ENCODE measurements around the gene PTPRD.
"Not testable (repeated sequence)": the region's sequence is repeated elsewhere in the genome, so short reads cannot be mapped to it uniquely, and the experiment has no call there.

Gene PTPRD

DNA sequence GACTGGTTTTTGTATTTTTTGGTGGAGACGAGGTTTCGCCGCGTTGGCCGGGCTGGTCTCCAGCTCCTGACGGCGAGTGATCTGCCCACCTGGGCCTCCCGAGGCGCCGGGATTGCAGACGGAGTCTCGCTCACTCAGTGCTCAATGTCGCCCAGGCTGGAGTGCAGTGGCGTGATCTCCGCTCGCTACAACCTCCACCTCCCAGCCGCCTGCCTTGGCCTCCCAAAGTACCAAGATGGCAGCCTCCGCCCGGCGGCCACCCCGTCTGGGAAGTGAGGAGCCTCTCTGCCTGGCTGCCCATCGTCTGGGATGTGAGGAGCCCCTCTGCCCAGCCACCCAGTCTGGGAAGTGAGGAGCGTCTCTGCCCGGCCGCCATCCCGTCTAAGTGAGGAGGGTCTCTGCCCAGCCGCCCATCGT lies 163.6 kb downstream of the PTPRD start:
- not testable (repeated sequence) for DNase-seq

- no peak for DNase-seq
Measured at GRCh38 chr9:10447036-10447435, 165.8 kb downstream of the PTPRD start.

- no peak for DNase-seq
Measured at GRCh38 chr9:10443868-10444204, 169.0 kb downstream of the PTPRD start.

DNA sequence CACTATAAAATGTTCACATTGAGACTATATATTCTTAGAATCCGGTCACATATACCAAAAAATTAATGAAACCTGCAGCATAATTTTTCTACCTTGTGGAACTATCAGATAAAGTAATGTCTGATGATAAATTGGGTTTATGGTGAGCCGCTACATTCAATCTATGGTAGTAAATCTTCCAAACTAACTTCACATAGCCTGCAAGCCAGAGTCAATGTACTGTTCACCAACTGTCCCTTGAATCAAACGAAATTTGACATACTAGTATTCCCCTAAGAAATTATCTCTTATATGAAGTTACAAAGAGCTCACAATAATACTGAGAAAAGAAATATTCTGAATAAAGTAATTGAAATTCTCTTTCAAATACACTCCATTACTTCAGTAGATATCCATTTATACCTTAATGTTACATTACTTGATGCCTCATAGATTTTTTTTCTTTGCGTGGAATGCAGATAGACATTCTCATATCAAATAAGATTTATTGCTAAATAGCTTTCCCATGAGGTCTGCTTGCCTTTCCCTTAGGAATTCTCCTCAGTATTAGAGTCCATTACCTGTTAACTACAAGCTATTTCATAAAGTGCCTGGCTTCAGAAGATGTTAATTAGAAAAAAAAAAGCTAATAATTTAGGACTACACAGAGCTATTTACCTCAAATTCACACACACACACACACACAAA lies 169.5 kb downstream of the PTPRD start:
- no peak for DNase-seq

- no peak for DNase-seq
Measured at GRCh38 chr9:10438955-10439354, 173.8 kb downstream of the PTPRD start.

- no peak for DNase-seq
Measured at GRCh38 chr9:10436756-10437155, 176.0 kb downstream of the PTPRD start.

DNA sequence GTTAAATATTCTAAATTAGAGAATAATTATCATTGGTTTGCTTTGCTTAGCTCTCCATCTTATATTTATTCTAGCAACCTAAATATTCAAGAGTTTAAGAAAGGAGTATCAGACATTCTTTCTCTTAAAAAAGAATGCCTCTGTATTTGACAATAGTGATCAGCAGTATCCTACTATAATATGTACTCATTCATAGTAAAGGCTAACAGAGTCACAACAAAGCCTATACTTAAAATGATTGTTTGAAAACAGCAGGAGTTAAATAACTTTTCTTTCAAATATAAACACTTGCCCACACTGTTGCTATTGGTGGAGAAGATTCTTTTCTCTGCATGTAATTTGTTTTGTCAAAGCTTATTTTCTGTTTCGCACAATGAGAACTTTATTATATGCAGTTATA lies 178.4 kb downstream of the PTPRD start:
- no peak for DNase-seq

DNA sequence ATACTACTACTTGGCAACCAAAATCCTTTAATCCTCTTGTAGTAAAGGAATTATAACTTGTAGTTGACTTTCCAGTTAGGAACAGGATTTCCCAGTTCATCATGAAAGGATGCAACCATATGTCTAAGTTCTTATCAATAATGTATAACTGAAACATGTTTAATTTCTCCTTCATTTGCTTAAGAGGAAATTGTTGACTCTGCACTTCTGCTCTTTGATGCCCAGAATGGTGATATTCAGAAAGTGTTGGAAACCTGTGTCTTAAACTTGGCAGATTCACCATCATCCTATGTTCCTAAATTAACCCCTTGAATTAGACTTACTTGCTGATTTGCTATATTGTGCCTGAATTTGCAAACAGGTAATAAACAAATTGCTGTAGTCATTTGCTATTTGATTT lies 201.5 kb downstream of the PTPRD start:
- no peak for DNase-seq

DNA sequence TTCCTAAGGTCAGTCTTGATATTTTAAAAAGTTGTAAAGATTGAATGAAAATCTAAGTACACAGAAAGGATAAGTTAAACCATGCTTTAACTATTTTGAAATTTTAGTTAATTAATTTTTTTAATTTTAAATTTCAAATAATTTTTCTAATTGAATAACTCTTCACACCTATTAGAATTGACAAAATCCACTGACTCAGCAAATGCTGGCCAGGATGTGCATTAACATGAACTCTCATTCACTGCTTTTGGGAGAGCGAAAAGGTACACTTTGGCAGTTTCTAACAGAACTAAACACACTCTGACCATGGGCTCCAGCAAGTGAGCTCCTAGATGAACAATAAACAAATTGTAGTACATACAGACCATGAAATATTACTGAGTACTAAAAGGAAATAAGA lies 209.5 kb downstream of the PTPRD start:
- DNase-seq: no peak

GRCh38 chr9:10396615-10397014 lies 216.2 kb downstream of the PTPRD start:
- no peak for DNase-seq

DNA sequence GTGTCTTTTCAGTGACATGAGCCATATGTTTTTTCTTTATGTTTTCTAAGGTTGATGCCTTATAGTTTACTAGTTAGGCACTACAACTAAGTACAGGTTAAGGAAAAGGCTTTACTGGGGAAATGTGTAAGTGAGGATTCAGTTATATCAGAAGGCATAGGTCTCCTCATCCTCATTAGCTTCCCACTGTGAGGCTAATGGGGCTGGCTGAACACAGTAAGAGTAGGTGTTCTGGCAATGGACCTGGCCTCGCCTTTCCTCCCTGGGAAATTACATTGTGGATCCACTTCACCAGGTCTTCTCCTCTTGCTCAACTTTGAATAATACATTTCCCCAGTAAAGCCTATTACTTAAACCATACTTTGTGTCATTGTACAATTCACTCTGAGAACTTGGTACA lies 225.5 kb downstream of the PTPRD start:
- DNase-seq: no peak

DNA sequence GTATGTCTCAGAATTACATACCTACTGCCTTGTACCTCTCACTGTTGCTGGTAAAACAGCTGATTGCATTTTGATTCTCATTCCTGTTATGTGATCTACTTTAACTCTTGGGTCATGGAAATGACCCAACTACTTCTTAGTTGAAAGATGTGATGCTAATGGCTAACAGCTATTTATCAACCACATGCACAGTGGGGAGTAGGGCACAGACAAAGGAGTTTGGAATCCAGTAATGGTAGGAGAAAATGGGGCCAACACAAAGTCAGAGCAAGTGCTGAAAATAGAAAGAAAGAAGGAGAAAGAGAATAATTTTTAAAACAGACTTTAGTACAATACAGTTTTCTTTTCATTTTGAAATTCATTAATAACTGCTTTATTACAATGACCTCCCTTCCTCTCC lies 241.0 kb downstream of the PTPRD start:
- DNase-seq: no peak

DNA sequence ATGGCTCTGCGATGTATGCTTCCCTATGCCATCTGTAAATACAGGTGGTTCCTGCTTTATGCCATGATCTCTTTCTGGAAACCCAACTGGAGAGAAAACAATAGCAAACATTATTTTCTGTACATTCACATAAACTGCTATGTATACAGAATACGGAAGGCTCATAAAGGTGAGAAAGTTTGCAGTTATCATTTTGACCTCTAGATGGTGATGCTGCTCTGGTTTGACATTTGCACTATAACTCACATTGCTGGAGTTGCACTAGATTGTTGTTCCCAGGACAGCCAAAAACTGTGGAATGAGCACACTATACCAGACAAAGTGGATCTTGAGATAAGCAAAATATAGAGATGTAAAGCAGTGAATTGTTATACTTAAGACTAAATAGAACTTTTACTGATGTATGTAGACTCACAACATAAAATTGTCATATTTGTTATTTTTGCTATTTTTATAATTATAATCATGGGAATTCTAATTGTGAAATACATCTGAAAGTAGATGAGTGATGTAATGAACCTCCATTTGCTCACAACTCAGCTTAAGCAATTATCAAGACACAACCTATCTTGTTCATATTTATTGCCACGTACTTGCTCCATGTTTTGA lies 246.5 kb downstream of the PTPRD start:
- no peak for DNase-seq

- no peak for DNase-seq
Measured at GRCh38 chr9:10354591-10354990, 258.2 kb downstream of the PTPRD start.

DNA sequence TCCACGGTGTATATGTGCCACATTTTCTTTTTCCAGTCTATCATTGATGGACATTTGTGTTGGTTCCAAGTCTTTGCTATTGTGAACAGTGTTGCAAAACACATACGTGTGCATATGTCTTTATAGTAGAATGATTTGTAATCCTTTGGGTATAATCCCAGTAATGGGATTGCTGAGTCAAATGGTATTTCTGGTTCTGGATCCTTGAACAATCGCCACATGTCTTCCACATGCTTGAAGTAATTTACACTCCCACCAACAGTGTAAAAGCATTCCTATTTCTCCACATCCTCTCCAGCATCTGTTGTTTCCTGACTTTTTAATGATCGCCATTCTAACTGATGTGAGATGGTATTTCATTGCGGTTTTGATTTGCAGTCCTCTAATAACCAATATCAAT lies 267.2 kb downstream of the PTPRD start:
- not testable (repeated sequence) for DNase-seq

DNA sequence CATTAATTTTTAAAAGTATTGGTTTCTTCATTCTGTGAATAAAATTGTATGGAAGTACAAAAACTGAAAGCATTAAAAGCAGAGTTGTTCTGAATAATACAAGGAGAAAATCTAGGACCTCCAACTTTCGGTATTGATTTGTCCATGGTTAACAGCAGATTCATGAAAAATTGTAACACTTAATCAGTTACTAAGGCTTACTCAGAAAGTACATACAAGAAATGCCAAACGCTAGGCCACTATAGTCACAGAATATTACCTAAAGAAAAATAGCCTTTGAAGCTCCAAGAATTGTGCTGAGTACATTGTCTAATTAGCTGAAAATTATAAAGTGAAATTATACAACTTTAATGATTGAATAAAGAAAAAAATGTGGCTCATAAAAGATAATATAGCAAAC lies 271.7 kb downstream of the PTPRD start:
- DNase-seq: no peak

DNA sequence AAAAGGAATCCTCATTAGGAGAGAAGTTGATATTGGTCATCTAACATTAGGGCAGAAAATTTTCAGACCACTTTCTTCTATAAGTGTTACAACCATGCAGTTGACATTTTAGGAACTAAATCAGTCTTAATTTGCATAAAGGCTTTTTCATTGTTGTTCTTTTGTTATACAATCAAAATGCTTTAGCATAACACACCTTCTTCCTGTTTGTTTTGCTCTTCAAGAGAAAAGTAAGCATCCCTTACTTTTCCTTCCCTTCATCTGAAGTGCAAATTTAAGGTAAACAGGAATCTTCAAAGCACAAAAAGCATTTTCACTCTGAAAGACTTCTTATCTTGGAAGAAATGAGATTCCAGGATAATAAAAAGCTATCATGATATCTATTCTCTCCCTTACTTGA lies 273.6 kb downstream of the PTPRD start:
- no peak for DNase-seq

DNA sequence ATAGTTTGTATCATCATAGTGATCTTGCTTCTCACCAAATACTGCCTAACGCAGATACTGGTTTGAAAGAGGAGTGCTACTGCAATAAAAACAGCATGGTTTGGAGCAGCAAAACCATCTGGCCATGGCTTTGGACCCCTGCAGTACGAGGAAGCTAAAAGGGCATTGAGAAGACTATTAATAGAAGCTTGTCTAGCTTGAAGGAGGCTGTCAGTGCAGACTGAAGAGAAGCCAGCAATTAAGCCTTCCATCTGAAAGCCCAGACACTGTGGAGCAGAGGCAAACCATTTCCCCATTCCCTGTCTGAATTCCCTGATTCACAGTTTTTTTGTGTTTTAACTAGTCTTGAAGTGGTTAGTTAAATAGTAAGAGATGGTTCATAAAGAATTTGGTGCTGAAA lies 281.6 kb downstream of the PTPRD start:
- no peak for DNase-seq

GRCh38 chr9:10282084-10282483 lies 330.7 kb downstream of the PTPRD start:
- DNase-seq: no peak

- DNase-seq: no peak
Measured at GRCh38 chr9:10274988-10275387, 337.8 kb downstream of the PTPRD start.

- no peak for DNase-seq
Measured at GRCh38 chr9:10274175-10274574, 338.6 kb downstream of the PTPRD start.

GRCh38 chr9:10272830-10273229 lies 340.0 kb downstream of the PTPRD start:
- no peak for DNase-seq

- no peak for DNase-seq
Measured at GRCh38 chr9:10268531-10269485, 344.0 kb downstream of the PTPRD start.

- no peak for DNase-seq
Measured at GRCh38 chr9:10265153-10265631, 347.6 kb downstream of the PTPRD start.
